Smooth muscle cell (in vitro differentiated cells): ENCODE results near the gene SCCPDH. TPM values are rescaled to one million over a fixed set of nuclear protein-coding genes. Genes with fewer than 3 reads are reported as not detected.

Experiments
- DNase-seq: peaks from one replicate; lab custom pipeline; 2025; ENCODE audit not compliant: unreplicated experiment; lab: John Stamatoyannopoulos, UW
- H2AFZ ChIP-seq: fragments of 200-600 bp; sonication (generic); 2 replicates; pipeline ENCODE4 v1.6.0; 2016; ENCODE audit warnings: antibody characterized with exemption, low read depth, mild to moderate bottlenecking
- H3F3A ChIP-seq: fragments of 200-600 bp; sonication (generic); 2 replicates; pipeline ENCODE4 v1.6.0; 2017; ENCODE audit warnings: antibody characterized with exemption, low read depth
- H3K27ac ChIP-seq: fragments of 200-600 bp; sonication (generic); 2 replicates; pipeline ENCODE4 v1.5.1; 2016; ENCODE audit warnings: low read depth, mild to moderate bottlenecking
- H3K27me3 ChIP-seq: fragments of 200-600 bp; sonication (generic); 2 replicates; pipeline ENCODE4 v1.6.1; 2016; ENCODE audit warnings: low read depth, mild to moderate bottlenecking
- H3K36me3 ChIP-seq: fragments of 200-600 bp; sonication (generic); 2 replicates; pipeline ENCODE4 v1.5.1; 2016; ENCODE audit warnings: low read depth
- H3K4me1 ChIP-seq: fragments of 200-600 bp; sonication (generic); 2 replicates; pipeline ENCODE4 v1.5.1; 2016; ENCODE audit warnings: low read depth
- H3K4me2 ChIP-seq: fragments of 200-600 bp; sonication (generic); 2 replicates; pipeline ENCODE4 v1.6.0; 2016; ENCODE audit warnings: mild to moderate bottlenecking
- H3K4me3 ChIP-seq: fragments of 200-600 bp; sonication (generic); 2 replicates; pipeline ENCODE4 v1.5.1; 2016; ENCODE audit warnings: mild to moderate bottlenecking
- H3K79me2 ChIP-seq: fragments of 200-600 bp; sonication (generic); 2 replicates; pipeline ENCODE4 v1.6.0; 2016; ENCODE audit warnings: low read depth, mild to moderate bottlenecking
- H3K9ac ChIP-seq: fragments of 200-600 bp; sonication (generic); 2 replicates; pipeline ENCODE4 v1.6.0; 2016; ENCODE audit warnings: low read depth
- H3K9me3 ChIP-seq: fragments of 200-600 bp; sonication (generic); replicated peaks from 2 replicates; pipeline ENCODE4 v1.5.1; 2016; ENCODE audit warnings: low read depth
- H4K20me1 ChIP-seq: fragments of 200-600 bp; sonication (generic); 2 replicates; pipeline ENCODE4 v1.6.0; 2016; ENCODE audit warnings: low read depth
- CTCF ChIP-seq: fragments of 200-600 bp; sonication (generic); IDR thresholded peaks from 2 replicates; pipeline ENCODE4 v1.5.1; 2017; ENCODE audit warnings: borderline replicate concordance, mild to moderate bottlenecking, antibody characterized with exemption; ENCODE audit not compliant: insufficient read depth, poor library complexity, severe bottlenecking
- WGBS: methylation state at CpG from one replicate; pipeline ENCODE4 v1.1.7; 2016; ENCODE audit warnings: low lambda C conversion rate; 5-methylcytosine and 5-hydroxymethylcytosine counted together
- polyA plus RNA-seq: library from polyadenylated mRNA; unstranded; fragments of >200 nt; fragmentation: Nextera tagmentation; extraction: Ambion mirVana; gene quantifications from 2 replicates; pipeline ENCODE4 v1.2.1, GENCODE V29; 2016
- total RNA-seq: library from RNA; depleted of rRNA; stranded (reverse); fragments of >200 nt; gene quantifications from 2 replicates; pipeline ENCODE4 v1.2.3, GENCODE V29; 2014

SCCPDH gene
- total and polyA plus RNA-seq, 2 experiments from 2014 or later = 19.6 to 27.0 TPM

DNA sequence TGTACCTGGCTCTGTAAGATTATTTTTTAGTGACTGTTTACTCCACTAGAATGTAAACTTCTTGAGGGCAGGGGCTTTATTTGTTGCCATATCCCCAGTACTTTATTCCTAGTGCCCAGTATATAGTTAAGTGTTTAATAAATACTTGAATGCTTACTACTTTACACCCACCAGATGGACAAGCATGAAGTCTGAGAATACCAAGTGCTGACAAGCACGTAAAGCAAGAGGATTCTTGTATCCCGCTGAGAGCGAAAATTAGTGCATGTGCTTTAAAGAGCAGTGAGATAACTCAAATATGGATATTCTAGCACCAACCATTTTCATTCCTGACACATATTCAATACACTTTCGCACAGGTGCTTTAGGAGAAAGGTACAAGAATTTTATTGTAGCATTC lies 1.5 kb upstream of the SCCPDH start:
- WGBS = 95% methylated on average over 4 of the region's 4 CpGs
- Histone ChIP-seq H3K9me3 (no peaks in the 10 kb centered on the region), H3K4me1 (peaks cover 10% of the 10 kb centered on the region), H4K20me1 (no peaks in the 10 kb centered on the region), H3K27me3 (no peaks in the 10 kb centered on the region), H3K36me3 (no peaks in the 10 kb centered on the region), H3K27ac (no peak overlapping the region), H3F3A (no peaks in the 10 kb centered on the region), H3K4me2 (no peak overlapping the region), H3K4me3 (no peak overlapping the region), H2AFZ (no peak overlapping the region), H3K79me2 (no peaks in the 10 kb centered on the region), H3K9ac (no peak overlapping the region)
- no peak for DNase-seq
- TF ChIP-seq CTCF = no peak

DNA sequence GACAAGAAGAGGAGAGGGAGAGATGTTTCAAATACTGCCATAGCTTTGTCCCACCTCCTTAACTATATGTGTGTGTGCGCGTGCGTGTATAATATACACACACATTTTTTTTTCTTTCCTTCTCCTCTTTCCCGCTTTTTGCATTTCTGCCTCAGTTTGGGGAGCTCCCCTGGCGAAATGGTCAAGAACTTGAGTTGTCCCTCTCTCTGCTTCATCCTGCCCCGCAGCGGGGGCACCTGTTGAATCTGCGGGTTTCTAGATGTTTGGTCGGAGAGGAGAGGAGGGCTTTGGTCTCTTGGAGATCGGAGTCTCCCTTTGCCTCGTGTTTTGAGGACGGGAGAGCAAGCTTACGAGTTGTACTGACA lies 504 bp downstream of the SCCPDH start:
- H3F3A ChIP-seq = no peaks in the 10 kb centered on the region
- H3K4me2 ChIP-seq = peak overlapping the region; percentile 97
- no peaks in the 10 kb centered on the region for H3K9me3 ChIP-seq
- no peak for DNase-seq
- peak overlapping the region; percentile 98 for H2AFZ ChIP-seq
- H3K27ac ChIP-seq = no peak overlapping the region
- no peaks in the 10 kb centered on the region for H3K79me2 ChIP-seq
- no peak for TF ChIP-seq CTCF
- peak overlapping the region; percentile 93 for H3K4me3 ChIP-seq
- peaks cover 10% of the 10 kb centered on the region for H3K4me1 ChIP-seq
- H3K27me3 ChIP-seq = no peaks in the 10 kb centered on the region
- H4K20me1 ChIP-seq = no peaks in the 10 kb centered on the region
- peaks cover 4% of the 10 kb centered on the region for H3K36me3 ChIP-seq
- no peak overlapping the region for H3K9ac ChIP-seq
- 12% methylated on average over 13 of the region's 13 CpGs for WGBS

- Histone ChIP-seq H3K4me2 (peak overlapping the region; percentile 97), H3K36me3 (peaks cover 8% of the 10 kb centered on the region), H3K27ac (no peak overlapping the region), H3K4me3 (peak overlapping the region; percentile 93), H4K20me1 (no peaks in the 10 kb centered on the region), H3K4me1 (peaks cover 10% of the 10 kb centered on the region), H3K9me3 (no peaks in the 10 kb centered on the region), H3F3A (no peaks in the 10 kb centered on the region), H2AFZ (peak overlapping the region; percentile 98), H3K9ac (no peak overlapping the region), H3K27me3 (no peaks in the 10 kb centered on the region), H3K79me2 (no peaks in the 10 kb centered on the region)
- TF ChIP-seq CTCF = no peak
- no peak for DNase-seq
- 88% methylated on average over 9 of the region's 9 CpGs for WGBS
These were observed 982 bp downstream of the SCCPDH start for GRCh38 chr1:246725191-246725590.

DNA sequence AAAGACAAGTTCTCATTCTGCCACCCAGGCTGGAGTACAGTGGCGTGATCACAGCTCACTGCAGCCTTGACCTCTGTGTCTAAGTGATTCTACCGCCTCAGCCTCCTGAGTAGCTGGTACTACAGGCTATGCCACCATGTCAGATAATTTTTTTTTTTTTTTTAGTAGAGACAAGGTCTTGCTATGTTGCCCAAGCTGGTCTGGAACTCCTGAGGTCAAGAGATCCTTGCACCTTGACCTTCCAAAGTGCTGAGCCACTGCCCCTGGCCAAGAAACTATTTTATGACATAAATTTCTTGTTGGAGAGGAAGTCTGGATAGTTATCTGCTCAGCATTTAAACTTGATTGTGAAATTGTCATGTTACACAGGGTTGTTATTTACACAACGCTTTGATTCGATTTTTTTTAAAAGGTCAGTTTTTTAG lies 2.1 kb downstream of the SCCPDH start:
- Histone ChIP-seq H3K79me2 (no peaks in the 10 kb centered on the region), H2AFZ (no peak overlapping the region), H3K4me1 (peaks cover 10% of the 10 kb centered on the region), H3K9me3 (no peaks in the 10 kb centered on the region), H3K36me3 (peaks cover 13% of the 10 kb centered on the region), H3K4me2 (no peak overlapping the region), H4K20me1 (no peaks in the 10 kb centered on the region), H3K9ac (no peak overlapping the region), H3K27me3 (no peaks in the 10 kb centered on the region), H3K27ac (no peak overlapping the region), H3K4me3 (no peak overlapping the region), H3F3A (no peaks in the 10 kb centered on the region)
- no peak for TF ChIP-seq CTCF
- no peak for DNase-seq
- WGBS = 89% methylated on average over 4 of the region's 4 CpGs
